WI38 (cell line): ENCODE measurements around the gene SBDS.

Experiments
- H3K4me3 ChIP-seq: 2 replicates; pipeline ENCODE4 v1.5.1; 2011; ENCODE audit warnings: low read depth, mild to moderate bottlenecking, control low read depth, low read length
- CTCF ChIP-seq: IDR thresholded peaks from 2 replicates; pipeline ENCODE4 v1.5.1; 2012; ENCODE audit warnings: low read depth, mild to moderate bottlenecking, control low read depth, low read length

Gene SBDS

GRCh38 chr7:66958538-66959350, 36.6 kb downstream of the SBDS start:
- H3K4me3 ChIP-seq = no peak overlapping the region
- no peak for TF ChIP-seq CTCF

- no peak overlapping the region for H3K4me3 ChIP-seq
These were observed 37.6 kb downstream of the SBDS start for GRCh38 chr7:66957595-66958290.

GRCh38 chr7:66953044-66953427, 42.4 kb downstream of the SBDS start:
- no peak for TF ChIP-seq CTCF

More at GRCh38 chr7:66957595-66958290, 37.6 kb downstream of the SBDS start:
- TF ChIP-seq CTCF = no peak

GRCh38 chr7:66952343-66953043, 42.9 kb downstream of the SBDS start:
- no peak for TF ChIP-seq CTCF
- no peak overlapping the region for H3K4me3 ChIP-seq

More at GRCh38 chr7:66953044-66953427, 42.4 kb downstream of the SBDS start:
- no peak overlapping the region for H3K4me3 ChIP-seq

GRCh38 chr7:66950763-66951162, 44.6 kb downstream of the SBDS start:
- TF ChIP-seq CTCF = no peak
- H3K4me3 ChIP-seq = no peak overlapping the region

GRCh38 chr7:66950311-66950710, 45.1 kb downstream of the SBDS start:
- TF ChIP-seq CTCF = no peak
- no peak overlapping the region for H3K4me3 ChIP-seq
